Measurements from ENCODE around the gene ANKRD50.

The ANKRD50 gene

GRCh38 chr4:124712372-124713184 lies at the start of gene ANKRD50:
Gene ANKRD50, minus strand, starts transcription at chr4:124712732. Its CDS starts 2,221 bp downstream, at chr4:124710511.
- DNase-seq (ENCODE audit: low read depth in 2 of 2), result peak; percentile 7 to 29

DNA sequence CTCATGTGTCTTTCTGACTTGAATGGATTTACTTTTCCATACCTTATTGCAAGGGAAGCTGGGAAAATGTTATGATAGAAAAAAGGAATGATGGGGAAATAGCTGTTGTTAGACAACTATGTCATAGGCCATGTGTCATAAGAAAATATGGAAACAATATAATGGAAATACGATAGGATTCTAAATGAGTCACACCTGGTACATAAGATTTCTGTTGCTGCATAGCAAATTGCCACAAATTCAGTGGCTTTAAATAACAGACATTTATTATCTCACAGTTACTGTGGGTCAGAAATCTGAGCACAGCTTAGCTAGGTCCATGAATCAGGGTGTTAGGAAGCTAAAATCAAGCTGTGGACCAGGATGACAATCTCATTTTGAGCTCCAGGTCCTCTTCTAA lies 44.6 kb upstream of the ANKRD50 start:
- no peak for DNase-seq (ENCODE audit: low read depth in 2 of 2)

GRCh38 chr4:124754681-124755080 lies 42.1 kb upstream of the ANKRD50 start:
- DNase-seq (ENCODE audit: low read depth in 2 of 2), result no peak

DNA sequence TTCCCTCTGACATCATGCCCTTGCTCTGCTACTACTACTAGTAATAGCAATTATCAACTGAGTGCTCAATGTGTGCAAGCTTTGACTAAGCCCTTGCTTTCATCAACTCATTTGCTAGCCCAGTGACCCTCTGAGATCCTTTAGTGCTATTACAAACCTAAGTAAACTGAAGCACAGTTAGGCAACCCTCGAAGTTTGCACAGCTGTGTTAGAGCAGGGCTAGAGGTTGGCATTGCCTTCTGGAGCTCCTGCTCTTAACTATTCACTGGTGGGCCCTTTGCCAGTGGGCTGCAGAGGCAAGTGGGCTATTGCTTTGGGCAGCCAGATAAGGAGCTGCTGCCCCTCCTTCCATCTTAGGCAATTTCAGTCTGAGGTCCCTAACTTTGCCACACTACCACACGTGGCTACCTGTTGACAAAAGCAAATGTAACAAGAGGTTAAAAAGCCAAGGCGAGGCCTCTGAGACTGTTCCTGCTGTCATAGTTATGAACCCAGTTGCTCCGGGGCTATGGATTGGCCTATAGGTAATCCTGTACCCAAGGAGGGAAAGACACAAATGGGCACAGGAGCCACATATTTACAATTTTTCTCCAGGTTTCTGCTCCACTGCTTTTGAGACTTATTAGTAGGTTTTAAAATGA lies 41.5 kb upstream of the ANKRD50 start:
- no peak for DNase-seq (ENCODE audit: low read depth in 2 of 2)

- DNase-seq (ENCODE audit: low read depth in 2 of 2), result no peak
Measured at GRCh38 chr4:124749421-124749820, 36.9 kb upstream of the ANKRD50 start.

DNA sequence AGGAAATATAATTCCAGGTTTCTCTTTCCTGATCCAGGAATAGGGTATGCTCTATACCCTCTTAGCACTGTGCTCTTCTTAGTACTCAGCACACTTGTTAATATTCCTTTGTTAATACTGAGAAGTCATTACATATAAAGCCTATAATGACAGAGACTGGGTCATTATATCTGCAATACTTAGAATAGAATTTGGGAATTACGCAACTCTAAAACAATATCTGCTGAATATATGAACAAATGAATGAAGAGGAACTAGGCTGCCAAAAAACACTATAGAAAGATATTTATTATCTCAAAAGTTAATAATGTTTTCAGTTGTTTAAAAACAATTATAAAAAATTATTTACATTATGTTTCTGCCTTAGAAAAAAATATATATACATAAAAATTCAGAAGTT lies 36.4 kb upstream of the ANKRD50 start:
- no peak for DNase-seq (ENCODE audit: low read depth in 2 of 2)

- no peak for DNase-seq (ENCODE audit: low read depth in 2 of 2)
Measured at GRCh38 chr4:124745985-124746801, 33.7 kb upstream of the ANKRD50 start.

DNA sequence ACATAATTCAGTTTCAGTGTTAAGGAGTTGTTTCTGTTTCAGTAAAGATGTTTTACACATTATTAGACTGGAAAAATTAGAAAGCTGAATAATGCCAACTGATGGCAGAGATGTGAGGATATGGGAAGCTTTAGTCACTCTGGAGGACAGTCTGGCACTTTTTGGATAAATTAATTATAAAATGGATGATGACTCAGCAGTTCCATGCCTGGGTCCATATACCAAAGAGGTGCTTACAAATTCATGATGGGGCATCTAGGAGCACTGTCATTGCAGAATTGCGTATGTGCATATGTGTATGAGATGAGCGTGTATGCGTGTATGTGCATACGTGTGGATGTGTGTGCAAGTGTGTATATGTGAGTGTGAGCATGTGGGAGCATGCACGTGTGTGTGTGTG lies 31.2 kb upstream of the ANKRD50 start:
- no peak for DNase-seq (ENCODE audit: low read depth in 2 of 2)

DNA sequence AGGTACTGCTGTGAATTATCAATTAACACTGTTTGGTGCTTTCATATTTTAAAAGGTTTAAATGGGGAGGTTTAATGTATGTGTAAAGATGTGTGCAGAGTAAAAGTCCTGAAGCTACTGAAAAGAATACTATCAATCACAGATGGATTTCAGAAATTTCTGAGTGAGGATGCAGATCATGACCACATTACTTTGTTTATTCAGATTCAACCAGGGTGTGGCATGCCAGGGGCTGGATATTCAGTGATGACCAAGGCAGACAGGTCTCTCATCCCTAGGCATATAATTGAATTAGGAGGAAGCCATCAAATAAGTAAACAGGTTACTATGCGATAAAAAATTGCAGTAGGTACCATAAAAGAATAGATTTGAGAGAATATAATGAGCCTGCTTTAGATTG lies 28.0 kb upstream of the ANKRD50 start:
- DNase-seq (ENCODE audit: low read depth in 2 of 2), result no peak

GRCh38 chr4:124738994-124739393 lies 26.5 kb upstream of the ANKRD50 start:
- no peak for DNase-seq (ENCODE audit: low read depth in 2 of 2)

- no peak for DNase-seq (ENCODE audit: low read depth in 2 of 2)
Measured at GRCh38 chr4:124737619-124738018, 25.1 kb upstream of the ANKRD50 start.

- no peak for DNase-seq (ENCODE audit: low read depth in 2 of 2)
Measured at GRCh38 chr4:124736526-124736925, 24.0 kb upstream of the ANKRD50 start.

DNA sequence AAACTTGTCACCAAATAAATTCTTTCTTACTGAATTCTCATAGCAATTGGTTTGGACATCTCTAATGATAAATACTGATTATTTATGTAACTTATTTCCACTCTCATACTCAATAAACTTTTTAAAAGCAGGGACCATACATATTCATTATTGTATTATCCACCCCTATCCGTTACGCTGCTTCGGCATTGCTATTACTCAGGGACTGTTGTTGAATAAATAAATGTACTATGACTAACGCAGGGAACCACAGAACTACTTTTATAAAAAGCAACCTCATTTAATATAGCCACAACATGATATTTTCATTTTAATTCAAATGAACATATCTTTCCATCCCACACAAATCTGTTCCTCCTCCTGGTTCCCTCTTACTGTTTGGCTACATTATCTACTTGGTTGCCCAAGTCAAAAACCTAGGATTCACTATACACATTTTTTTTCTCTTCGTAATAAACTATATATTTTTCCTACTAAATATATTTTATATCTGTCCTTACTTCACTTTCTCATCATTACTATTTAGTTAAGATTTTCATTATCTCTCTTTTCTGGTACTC lies 14.9 kb upstream of the ANKRD50 start:
- no peak for DNase-seq (ENCODE audit: low read depth in 2 of 2)

- no peak for DNase-seq (ENCODE audit: low read depth in 2 of 2)
Measured at GRCh38 chr4:124726269-124726668, 13.7 kb upstream of the ANKRD50 start.

- DNase-seq (ENCODE audit: low read depth in 2 of 2), result no peak
Measured at GRCh38 chr4:124722071-124722470, 9.5 kb upstream of the ANKRD50 start.

- no peak for DNase-seq (ENCODE audit: low read depth in 2 of 2)
Measured at GRCh38 chr4:124717101-124717500, 4.6 kb upstream of the ANKRD50 start.

DNA sequence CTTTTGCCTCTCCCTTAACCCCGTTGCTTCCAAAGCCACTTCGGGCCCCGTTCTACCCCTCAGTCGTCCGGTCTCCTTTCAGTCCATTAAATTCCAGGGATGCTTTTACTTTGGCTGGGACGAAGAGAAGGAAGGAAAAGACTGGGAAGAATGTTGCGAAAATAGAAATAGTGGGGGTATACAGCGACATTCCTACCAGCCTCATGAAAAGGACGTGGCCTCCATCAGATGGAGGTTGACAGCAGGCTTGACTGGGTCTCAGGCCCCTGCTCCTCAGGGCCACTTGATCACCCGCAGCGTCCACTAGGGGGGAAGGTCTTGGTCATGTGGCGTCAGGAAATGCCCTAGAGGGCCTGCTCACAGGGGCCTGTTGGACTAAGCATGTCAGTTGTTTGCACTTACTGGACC lies 657 bp upstream of the ANKRD50 start:
- DNase-seq (ENCODE audit: low read depth in 2 of 2), result no peak

DNA sequence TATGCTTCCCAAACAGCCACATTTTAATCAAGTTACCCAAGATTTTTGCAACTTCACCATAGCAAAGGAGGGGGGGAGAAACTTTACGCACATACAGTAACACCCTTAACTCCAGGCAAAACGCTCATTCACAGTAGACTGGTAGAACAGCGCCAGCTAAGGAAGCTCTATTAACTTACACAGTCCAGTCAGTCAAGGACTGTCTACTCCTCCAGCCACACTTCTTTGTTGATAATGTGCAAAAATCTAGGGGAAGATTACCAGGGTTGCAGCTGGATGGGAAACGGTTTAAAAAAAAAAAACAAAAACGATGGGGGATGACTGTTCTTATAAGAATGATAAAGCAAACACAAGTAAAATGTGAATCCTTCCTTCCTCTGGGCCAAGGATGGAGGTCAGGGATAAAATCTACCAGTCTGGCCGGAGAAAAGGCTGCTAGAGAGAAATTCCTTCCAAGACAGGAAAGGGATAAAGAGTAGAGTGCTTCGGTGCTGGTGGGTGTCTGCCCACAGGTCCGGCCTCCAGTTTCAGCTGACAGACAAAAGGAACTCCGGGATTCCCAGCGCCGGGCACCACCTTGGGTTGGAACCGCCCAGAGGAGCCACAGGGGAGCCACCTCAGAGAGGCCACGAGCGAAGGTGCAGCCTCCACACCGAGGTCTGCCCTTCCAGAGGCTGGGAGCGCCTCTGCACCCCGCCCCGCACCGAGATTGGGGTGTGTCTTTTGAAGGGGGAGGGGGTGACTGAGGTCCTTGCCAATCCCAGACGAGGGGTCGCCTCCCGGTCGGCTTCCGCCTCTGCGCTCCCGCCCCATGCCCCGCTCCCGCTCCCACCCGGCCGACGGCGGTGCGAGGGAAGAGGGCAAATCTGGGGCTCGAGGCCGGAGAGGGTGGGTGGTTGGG lies 811 bp downstream of the ANKRD50 start:
- DNase-seq (ENCODE audit: low read depth in 2 of 2), result peak in 1 of 2 donors; percentile 0

DNA sequence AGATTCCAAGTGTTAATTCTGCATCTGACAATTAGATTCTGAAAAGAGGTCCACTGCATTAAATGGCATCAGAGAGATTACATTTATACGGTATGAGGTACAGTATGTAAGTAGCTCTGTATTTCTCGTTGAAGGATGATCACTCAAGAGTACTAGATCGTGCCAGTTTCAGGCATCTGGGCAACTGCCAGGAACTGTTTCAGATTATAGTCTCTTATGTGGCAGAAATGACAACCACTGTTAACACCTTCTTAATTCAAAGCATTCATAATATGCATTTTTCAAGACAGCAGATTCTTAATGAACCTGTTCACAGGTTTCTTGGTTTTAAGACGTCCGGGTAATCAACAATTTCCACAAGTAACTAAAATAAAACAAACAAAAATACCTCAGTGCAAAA lies 1.6 kb downstream of the ANKRD50 start:
- no peak for DNase-seq (ENCODE audit: low read depth in 2 of 2)

DNA sequence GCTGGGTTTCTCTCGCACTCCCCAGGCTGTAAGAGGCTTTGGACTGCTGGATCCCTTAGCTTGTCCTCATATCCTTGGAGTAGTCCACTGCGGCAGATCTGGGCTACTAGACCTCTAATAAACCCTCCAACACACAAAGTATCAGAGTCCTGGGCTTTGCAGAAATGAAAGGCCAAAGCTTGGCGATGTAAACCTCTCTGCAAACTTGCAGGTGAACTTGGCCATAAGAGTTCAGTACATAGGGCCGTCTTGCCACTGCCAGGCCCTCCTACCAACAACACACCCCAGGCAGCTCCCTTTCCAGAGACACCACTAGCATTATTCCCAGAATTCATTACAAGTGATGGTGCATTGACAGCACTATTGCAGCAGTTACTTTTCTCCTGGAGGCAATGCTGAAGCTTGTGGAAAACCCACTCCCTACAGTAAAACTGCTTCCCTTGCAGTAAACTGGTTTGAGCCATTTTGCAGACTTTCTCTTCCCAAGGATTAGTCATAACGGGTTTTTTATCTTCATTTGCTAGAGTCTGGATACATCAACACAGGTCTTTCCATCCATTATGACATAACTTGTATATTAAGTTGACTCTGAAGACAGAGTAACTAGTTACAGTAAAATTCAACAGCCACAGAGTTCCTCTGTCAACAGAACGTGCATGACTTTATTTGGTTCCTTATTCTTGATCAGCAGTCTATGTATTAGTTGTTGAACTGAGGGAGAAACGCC lies 2.4 kb downstream of the ANKRD50 start:
- DNase-seq (ENCODE audit: low read depth in 2 of 2), result no peak
